IPS-18a (cell line): Measurements from ENCODE around the gene HOXD3.

Experiments used
- H3K27ac ChIP-seq: one replicate; pipeline ENCODE4 v1.5.1; 2013; ENCODE audit warnings: low read length
- H3K27me3 ChIP-seq: one replicate; pipeline ENCODE4 v1.6.1; 2013; ENCODE audit warnings: mild to moderate bottlenecking, low read length; ENCODE audit not compliant: control insufficient read depth, insufficient read depth
- H3K36me3 ChIP-seq: one replicate; pipeline ENCODE4 v1.6.1; 2013; ENCODE audit warnings: low read depth, low read length; ENCODE audit not compliant: control insufficient read depth
- H3K4me1 ChIP-seq: one replicate; pipeline ENCODE4 v1.6.1; 2013; ENCODE audit warnings: low read depth, low read length; ENCODE audit not compliant: control insufficient read depth
- H3K4me3 ChIP-seq: one replicate; pipeline ENCODE4 v1.5.1; 2013; ENCODE audit warnings: low read length
- H3K9ac ChIP-seq: one replicate; pipeline ENCODE4 v1.6.1; 2013; ENCODE audit warnings: mild to moderate bottlenecking, low read length, moderate library complexity
- H3K9me3 ChIP-seq: one replicate; pipeline ENCODE4 v1.6.1; 2013; ENCODE audit warnings: low read depth, low read length; ENCODE audit not compliant: control insufficient read depth

The HOXD3 gene

GRCh38 chr2:176173567-176174381 is 16.7 kb downstream of the HOXD3 start:
- Histone ChIP-seq H3K4me1 (peaks cover 24% of the 10 kb centered on the region), H3K27ac (no peak overlapping the region), H3K9ac (no peak overlapping the region), H3K4me3 (no peak overlapping the region), H3K9me3 (no peaks in the 10 kb centered on the region), H3K36me3 (no peaks in the 10 kb centered on the region), H3K27me3 (peaks cover 100% of the 10 kb centered on the region)

DNA sequence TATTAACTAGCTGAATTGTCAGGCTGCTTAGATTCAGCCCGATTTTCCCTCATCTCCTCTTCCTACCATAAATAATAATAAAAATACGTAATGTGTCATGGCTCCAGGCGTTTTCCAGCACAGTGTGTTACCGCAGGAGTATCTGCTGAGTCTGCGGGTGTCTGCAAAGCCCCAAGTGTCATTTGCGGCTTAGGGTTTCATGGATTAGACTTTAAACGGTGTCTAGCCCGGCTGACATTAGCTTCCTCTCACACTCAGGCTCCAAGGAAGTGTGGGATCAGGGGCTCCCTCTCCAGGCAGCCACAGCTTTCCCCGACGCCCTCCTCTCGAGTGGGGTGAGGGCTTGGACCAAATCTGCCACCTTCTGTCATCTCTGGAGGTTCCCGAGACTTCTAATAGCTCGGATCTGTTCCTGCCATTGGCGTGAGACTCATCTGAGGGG is 17.3 kb downstream of the HOXD3 start:
- Histone ChIP-seq H3K9me3 (no peaks in the 10 kb centered on the region), H3K4me1 (peaks cover 24% of the 10 kb centered on the region), H3K4me3 (peak overlapping the region; percentile 42), H3K27me3 (peaks cover 100% of the 10 kb centered on the region), H3K27ac (no peak overlapping the region), H3K36me3 (no peaks in the 10 kb centered on the region), H3K9ac (no peak overlapping the region)

GRCh38 chr2:176174824-176175708 is 18.0 kb downstream of the HOXD3 start:
- peak overlapping the region; percentile 42 for H3K4me3 ChIP-seq
- H3K4me1 ChIP-seq, result peaks cover 24% of the 10 kb centered on the region
- no peak overlapping the region for H3K9ac ChIP-seq
- H3K27me3 ChIP-seq, result peaks cover 100% of the 10 kb centered on the region
- no peaks in the 10 kb centered on the region for H3K36me3 ChIP-seq
- no peak overlapping the region for H3K27ac ChIP-seq
- no peaks in the 10 kb centered on the region for H3K9me3 ChIP-seq

DNA sequence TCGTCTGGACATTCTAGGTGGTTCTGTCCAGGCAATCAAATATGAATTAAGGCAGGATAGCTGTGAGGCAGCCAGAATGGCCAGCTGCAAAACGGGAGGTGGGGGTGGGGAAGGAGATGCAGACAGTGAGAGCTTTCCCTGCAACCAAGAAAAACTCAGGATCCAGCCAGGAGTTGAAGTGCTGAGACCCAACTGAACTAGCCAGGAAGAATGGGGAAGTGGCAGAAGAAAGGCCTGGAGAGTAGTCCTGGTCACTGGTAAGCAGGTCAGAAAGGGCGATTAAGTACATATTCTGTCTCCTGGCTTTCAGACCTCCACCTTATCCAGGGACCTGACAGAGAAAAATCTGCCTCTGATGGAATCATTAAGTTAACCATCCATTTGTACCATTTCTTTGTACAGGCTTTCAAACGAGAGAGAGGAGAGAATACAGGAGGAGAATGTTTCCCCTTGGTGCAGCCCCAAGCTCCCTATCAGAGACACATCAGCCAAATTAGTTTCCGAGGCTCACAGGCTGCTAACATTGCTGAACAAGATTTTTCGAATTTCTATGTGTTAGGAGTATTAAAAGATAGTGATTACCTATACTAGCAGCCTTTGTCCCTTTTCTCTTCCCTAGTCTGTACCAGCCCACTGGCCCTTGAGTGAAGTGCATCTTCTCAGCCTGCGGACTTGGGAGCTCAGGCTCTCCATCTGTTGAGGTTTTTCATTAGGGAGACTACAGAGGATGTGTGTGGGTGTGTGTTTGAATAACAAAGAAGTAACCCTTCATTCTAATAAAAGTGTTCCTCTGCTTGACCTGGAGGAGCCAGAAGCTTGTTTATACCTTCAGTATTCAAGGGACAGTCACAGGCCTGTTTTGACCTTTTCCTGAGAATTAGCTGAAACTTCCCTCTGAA is 18.9 kb downstream of the HOXD3 start:
- H3K4me3 ChIP-seq, result peak overlapping the region; percentile 42
- no peak overlapping the region for H3K9ac ChIP-seq
- H3K9me3 ChIP-seq, result no peaks in the 10 kb centered on the region
- H3K27ac ChIP-seq, result no peak overlapping the region
- H3K4me1 ChIP-seq, result peaks cover 24% of the 10 kb centered on the region
- peaks cover 100% of the 10 kb centered on the region for H3K27me3 ChIP-seq
- H3K36me3 ChIP-seq, result no peaks in the 10 kb centered on the region

- no peak overlapping the region for H3K9ac ChIP-seq
Measured at GRCh38 chr2:176177580-176178037, 20.5 kb downstream of the HOXD3 start.

GRCh38 chr2:176178038-176178756 is 21.1 kb downstream of the HOXD3 start:
- H3K9ac ChIP-seq, result no peak overlapping the region
- peak overlapping the region; percentile 45 for H3K4me3 ChIP-seq
- no peaks in the 10 kb centered on the region for H3K9me3 ChIP-seq
- peaks cover 100% of the 10 kb centered on the region for H3K27me3 ChIP-seq
- no peaks in the 10 kb centered on the region for H3K36me3 ChIP-seq
- no peak overlapping the region for H3K27ac ChIP-seq
- peaks cover 24% of the 10 kb centered on the region for H3K4me1 ChIP-seq

More at GRCh38 chr2:176177580-176178037, 20.5 kb downstream of the HOXD3 start:
- Histone ChIP-seq H3K36me3 (no peaks in the 10 kb centered on the region), H3K27me3 (peaks cover 100% of the 10 kb centered on the region), H3K4me3 (peak overlapping the region; percentile 45), H3K27ac (no peak overlapping the region), H3K4me1 (peaks cover 24% of the 10 kb centered on the region), H3K9me3 (no peaks in the 10 kb centered on the region)

DNA sequence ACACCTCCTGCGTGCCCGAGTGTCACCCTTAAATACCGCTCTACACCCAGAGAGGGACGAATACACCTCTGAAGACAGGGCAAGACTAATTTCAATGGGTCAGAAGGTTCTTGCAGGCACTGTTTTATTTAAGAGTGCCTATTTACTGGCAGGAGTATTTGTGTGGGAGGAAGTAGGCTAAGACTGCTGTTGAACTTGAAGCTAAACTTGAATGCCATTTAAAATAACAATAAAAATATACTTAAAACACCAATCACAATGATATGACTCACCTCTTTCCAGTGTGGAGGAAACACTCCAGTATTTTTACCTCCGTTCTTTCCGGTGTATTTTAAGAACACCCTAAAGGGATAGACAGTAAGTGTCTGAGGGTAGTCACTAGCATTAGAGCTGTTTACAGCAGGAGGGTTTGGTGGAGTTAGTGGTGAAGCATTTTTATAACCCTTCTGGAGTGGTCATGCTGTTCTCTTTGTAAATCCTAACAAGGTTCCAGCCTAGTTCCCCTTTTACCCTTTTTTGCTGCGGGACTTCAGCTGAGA is 21.7 kb downstream of the HOXD3 start:
- Histone ChIP-seq H3K36me3 (no peaks in the 10 kb centered on the region), H3K27me3 (peaks cover 100% of the 10 kb centered on the region)

DNA sequence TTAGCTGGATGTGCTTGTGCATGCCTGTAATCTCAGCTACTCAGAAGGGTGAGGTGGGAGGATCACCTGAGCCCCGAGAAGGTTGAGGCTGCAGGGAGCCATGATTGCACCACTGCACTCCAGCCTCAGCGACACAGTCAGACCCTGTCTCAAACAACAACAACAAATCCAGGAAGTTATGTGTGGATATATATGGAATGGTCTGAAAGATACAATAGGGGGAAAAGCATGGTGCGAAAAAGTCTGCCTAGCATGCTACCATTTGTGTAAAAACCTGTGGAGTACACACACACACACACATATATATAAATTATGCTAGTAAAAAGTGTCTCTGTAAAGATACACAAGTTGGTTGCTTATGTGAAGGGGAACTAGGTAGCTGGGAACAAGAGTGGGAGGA is 24.4 kb downstream of the HOXD3 start:
- peaks cover 4% of the 10 kb centered on the region for H3K4me1 ChIP-seq
- no peak overlapping the region for H3K27ac ChIP-seq
- H3K9ac ChIP-seq, result no peak overlapping the region
- no peak overlapping the region for H3K4me3 ChIP-seq
- H3K27me3 ChIP-seq, result peaks cover 100% of the 10 kb centered on the region
- H3K36me3 ChIP-seq, result no peaks in the 10 kb centered on the region
- H3K9me3 ChIP-seq, result no peaks in the 10 kb centered on the region

More for the DNA sequence above, 21.7 kb downstream of the HOXD3 start:
- peaks cover 24% of the 10 kb centered on the region for H3K4me1 ChIP-seq
- H3K9ac ChIP-seq, result no peak overlapping the region
- no peak overlapping the region for H3K27ac ChIP-seq
- H3K9me3 ChIP-seq, result no peaks in the 10 kb centered on the region
- no peak overlapping the region for H3K4me3 ChIP-seq

DNA sequence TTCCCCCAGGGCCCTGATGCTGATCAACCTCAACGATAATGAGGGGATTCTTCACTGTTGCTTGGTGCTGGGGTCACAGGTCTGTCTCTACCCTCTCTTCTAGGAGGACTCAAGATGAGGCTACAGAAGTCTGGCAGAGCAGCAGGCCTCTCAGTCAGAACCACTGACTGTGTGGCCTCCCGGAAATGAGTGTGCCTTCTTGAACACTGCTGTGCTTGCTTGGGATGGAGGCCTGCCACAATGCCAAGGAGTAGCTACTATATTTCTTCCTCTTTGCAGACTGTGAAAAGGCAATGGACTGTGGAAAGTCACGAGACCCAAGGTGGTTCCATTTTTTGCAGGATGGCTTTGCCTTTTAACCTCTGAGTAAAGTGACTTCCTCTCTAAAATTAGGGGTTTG is 25.6 kb downstream of the HOXD3 start:
- peaks cover 100% of the 10 kb centered on the region for H3K27me3 ChIP-seq
- H3K9ac ChIP-seq, result no peak overlapping the region
- H3K4me3 ChIP-seq, result no peak overlapping the region
- H3K9me3 ChIP-seq, result no peaks in the 10 kb centered on the region
- H3K4me1 ChIP-seq, result no peaks in the 10 kb centered on the region
- H3K36me3 ChIP-seq, result no peaks in the 10 kb centered on the region
- H3K27ac ChIP-seq, result no peak overlapping the region

GRCh38 chr2:176184749-176185148 is 27.6 kb downstream of the HOXD3 start:
- peaks cover 100% of the 10 kb centered on the region for H3K27me3 ChIP-seq

More at GRCh38 chr2:176184749-176185148, 27.6 kb downstream of the HOXD3 start:
- H3K4me1 ChIP-seq, result peaks cover 8% of the 10 kb centered on the region
- no peak overlapping the region for H3K27ac ChIP-seq
- no peak overlapping the region for H3K9ac ChIP-seq
- H3K4me3 ChIP-seq, result no peak overlapping the region
- H3K36me3 ChIP-seq, result no peaks in the 10 kb centered on the region
- no peaks in the 10 kb centered on the region for H3K9me3 ChIP-seq
